ENCODE results near the gene FOSL2.

Gene FOSL2

GRCh38 chr2:28465148-28465885, 72.7 kb downstream of the FOSL2 start:
- H3K4me1 ChIP-seq (ENCODE audit: control insufficient read depth, insufficient read depth, low read length) = no peaks in the 10 kb centered on the region
- TF ChIP-seq ZNF571 (tag by site-specific recombination; IDR thresholded peaks at IDR 0.05) (no peak), ZNF449 (tag by site-specific recombination; IDR thresholded peaks at IDR 0.05) (no peak), OSR2 (tag by site-specific recombination; IDR thresholded peaks at IDR 0.05) (no peak), ZNF645 (tag by site-specific recombination; IDR thresholded peaks at IDR 0.05) (no peak), ZNF623 (tag by site-specific recombination; IDR thresholded peaks at IDR 0.05) (no peak), FEZF1 (tag by site-specific recombination; IDR thresholded peaks at IDR 0.05) (no peak), ATF2 (tag by site-specific recombination; IDR thresholded peaks at IDR 0.05; ENCODE audit: low read depth) (no peak), ZSCAN16 (tag by site-specific recombination; IDR thresholded peaks at IDR 0.05) (no peak), ZNF624 (tag by site-specific recombination; IDR thresholded peaks at IDR 0.05) (no peak), ZNF785 (tag by site-specific recombination; IDR thresholded peaks at IDR 0.05) (no peak), ZNF423 (tag by site-specific recombination; IDR thresholded peaks at IDR 0.05) (no peak), ZBTB17 (tag by site-specific recombination; IDR thresholded peaks at IDR 0.05) (no peak), ZNF155 (tag by site-specific recombination; IDR thresholded peaks at IDR 0.05) (no peak), MZF1 (tag by site-specific recombination; IDR thresholded peaks at IDR 0.05; ENCODE audit: borderline replicate concordance) (no peak), OVOL3 (tag by site-specific recombination; IDR thresholded peaks at IDR 0.05) (no peak), SP2 (tag by site-specific recombination; IDR thresholded peaks at IDR 0.05) (no peak), ZNF677 (tag by site-specific recombination; IDR thresholded peaks at IDR 0.05) (no peak)
- no peaks in the 10 kb centered on the region for H3K9me3 ChIP-seq (ENCODE audit: control insufficient read depth, insufficient read depth, low read depth, low read length)
- no peaks in the 10 kb centered on the region for H3K36me3 ChIP-seq (ENCODE audit: control insufficient read depth in 2 of 2, insufficient read depth in 1 of 2, low read length in 2 of 2)
- ChIA-PET CTCF (interaction anchor here (1.0 kb wide), 2 partner anchors 11 to 13 kb away, joined by 3 read pairs; no protein-coding TSS in a partner anchor), POLR2A (no interaction called here)
- H3K27ac ChIP-seq (ENCODE audit: extremely low read depth, low read depth, low read length) = no peak overlapping the region
- no peak overlapping the region for H3K4me3 ChIP-seq (ENCODE audit: low read depth, low read length)

All from HEK293 (cell line).